Measurements from ENCODE around the gene SLC35D1. TPM values are rescaled to one million over a fixed set of nuclear protein-coding genes. Genes with fewer than 3 reads are reported as not detected.
A peak's percentile ranks its signal among the peaks of the same experiment; 100 is the strongest.
"Not testable (repeated sequence)": the region's sequence is repeated elsewhere in the genome, so short reads cannot be mapped to it uniquely, and the experiment has no call there.

SLC35D1 gene
- total RNA-seq, 1 donor from 2014 or later = 5.6 TPM

- Histone ChIP-seq H3K4me3 (peak overlapping the region; percentile 34), H3K9me3 (no peaks in the 10 kb centered on the region), H3K4me1 (peaks cover 22% of the 10 kb centered on the region), H3K36me3 (peaks cover 86% of the 10 kb centered on the region), H3K27me3 (ENCODE audit: low read depth) (no peaks in the 10 kb centered on the region), H3K27ac (peak overlapping the region; percentile 61)
- no peak for DNase-seq
- intact Hi-C loops (cut with DNase I) = no loop called here
- ATAC-seq = peak; percentile 69 to 71
- no peak for TF ChIP-seq CTCF (IDR thresholded peaks at IDR 0.05)
These were observed 72.3 kb downstream of the SLC35D1 start for GRCh38 chr1:66981679-66982078.

GRCh38 chr1:66980745-66981367 lies 73.1 kb downstream of the SLC35D1 start:
- Histone ChIP-seq H3K27me3 (ENCODE audit: low read depth) (no peaks in the 10 kb centered on the region), H3K9me3 (no peaks in the 10 kb centered on the region), H3K27ac (peak overlapping the region; percentile 61), H3K4me3 (no peak overlapping the region), H3K36me3 (peaks cover 86% of the 10 kb centered on the region), H3K4me1 (peaks cover 22% of the 10 kb centered on the region)
- DNase-seq (no peak), ATAC-seq (peak in 1 of 2 donors; percentile 20)
- intact Hi-C loops (cut with DNase I) = no loop called here
- no peak for TF ChIP-seq CTCF (IDR thresholded peaks at IDR 0.05)

DNA sequence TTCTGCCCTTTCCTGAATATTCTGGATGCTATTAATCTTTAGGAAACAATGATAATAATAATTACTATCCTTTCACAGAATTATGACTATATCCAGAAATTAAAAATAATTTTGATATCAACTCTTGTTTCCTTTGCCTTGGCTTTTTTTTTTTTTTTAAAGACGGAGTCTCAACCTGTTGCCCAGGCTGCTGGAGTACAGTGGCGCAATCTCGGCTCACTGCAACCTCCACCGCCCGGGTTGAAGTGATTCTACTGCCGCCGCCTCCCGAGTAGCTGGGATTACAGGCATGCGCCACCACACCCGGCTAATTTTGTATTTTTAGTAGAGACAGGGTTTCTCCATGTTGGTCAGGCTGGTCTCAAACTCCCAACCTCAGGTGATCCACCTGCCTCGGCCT lies 74.3 kb downstream of the SLC35D1 start:
- H3K4me3 ChIP-seq; intact Hi-C loops (cut with DNase I); DNase-seq; H3K27me3 ChIP-seq (ENCODE audit: low read depth); ATAC-seq; H3K9me3 ChIP-seq; H3K27ac ChIP-seq: not testable (repeated sequence)
- peaks cover 86% of the 10 kb centered on the region for H3K36me3 ChIP-seq
- peaks cover 22% of the 10 kb centered on the region for H3K4me1 ChIP-seq

- ATAC-seq (no peak), DNase-seq (no peak)
- intact Hi-C loops (cut with DNase I) = no loop called here
- Histone ChIP-seq H3K27ac (no peak overlapping the region), H3K36me3 (peaks cover 81% of the 10 kb centered on the region), H3K4me3 (no peak overlapping the region), H3K4me1 (peaks cover 22% of the 10 kb centered on the region), H3K27me3 (ENCODE audit: low read depth) (no peaks in the 10 kb centered on the region), H3K9me3 (no peaks in the 10 kb centered on the region)
- TF ChIP-seq CTCF (IDR thresholded peaks at IDR 0.05) = no peak
These were observed 75.7 kb downstream of the SLC35D1 start for GRCh38 chr1:66978201-66978600.

DNA sequence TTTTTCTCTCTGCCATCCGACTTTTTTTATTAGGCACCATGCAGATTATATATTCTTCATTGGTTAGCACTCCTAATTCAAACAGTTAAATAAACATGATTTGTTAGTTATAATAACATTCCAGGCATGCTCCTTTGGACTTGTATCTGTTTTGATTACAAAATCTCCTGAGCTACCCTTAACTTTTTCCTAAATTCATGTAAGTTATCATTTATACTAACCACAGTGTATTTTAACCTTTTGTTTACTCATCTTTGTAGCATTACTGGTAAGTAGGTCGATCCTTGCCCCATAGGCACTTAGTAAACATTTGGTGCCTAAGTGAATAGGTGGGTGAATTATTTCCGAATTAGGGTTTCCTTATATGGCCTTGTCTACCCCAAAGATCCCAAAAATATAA lies 85.4 kb downstream of the SLC35D1 start:
- intact Hi-C loops (cut with DNase I) = no loop called here
- H3K36me3 ChIP-seq = peaks cover 82% of the 10 kb centered on the region
- H3K4me1 ChIP-seq = no peaks in the 10 kb centered on the region
- H3K27ac ChIP-seq = no peak overlapping the region
- ATAC-seq (no peak), DNase-seq (no peak)
- H3K4me3 ChIP-seq = no peak overlapping the region
- TF ChIP-seq CTCF (IDR thresholded peaks at IDR 0.05) = no peak
- no peaks in the 10 kb centered on the region for H3K27me3 ChIP-seq (ENCODE audit: low read depth)
- H3K9me3 ChIP-seq = no peaks in the 10 kb centered on the region

DNA sequence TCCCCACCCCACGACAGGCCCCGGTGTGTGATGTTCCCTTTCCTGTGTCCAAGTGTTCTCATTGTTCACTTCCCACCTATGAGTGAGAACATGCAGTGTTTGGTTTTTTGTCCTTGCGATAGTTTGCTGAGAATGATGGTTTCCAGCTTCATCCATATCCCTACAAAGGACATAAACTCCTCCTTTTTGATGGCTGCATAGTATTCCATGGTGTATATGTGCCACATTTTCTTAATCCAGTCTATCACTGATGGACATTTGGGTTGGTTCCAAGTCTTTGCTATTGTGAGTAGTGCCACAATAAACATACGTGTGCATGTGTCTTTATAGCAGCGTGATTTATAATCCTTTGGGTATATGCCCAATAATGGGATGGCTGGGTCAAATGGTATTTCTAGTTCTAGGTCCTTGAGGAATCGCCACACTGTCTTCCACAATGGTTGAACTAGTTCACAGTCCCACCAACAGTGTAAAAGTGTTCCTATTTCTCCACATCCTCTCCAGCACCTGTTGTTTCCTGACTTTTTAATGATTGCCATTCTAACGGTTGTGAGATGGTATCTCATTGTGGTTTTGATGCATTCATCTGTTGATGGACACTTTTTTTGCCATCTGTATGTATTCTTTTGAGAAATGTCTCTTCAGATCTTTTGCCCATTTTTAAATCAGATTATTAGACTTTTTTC lies 87.6 kb downstream of the SLC35D1 start:
- H3K4me1 ChIP-seq; H3K9me3 ChIP-seq; ATAC-seq; H3K4me3 ChIP-seq; H3K27ac ChIP-seq; intact Hi-C loops (cut with DNase I); DNase-seq; H3K27me3 ChIP-seq (ENCODE audit: low read depth): not testable (repeated sequence)
- H3K36me3 ChIP-seq = peaks cover 86% of the 10 kb centered on the region
